Activated B cell treated with CpG ODN at 0.5 μM for 24 hours (primary cell): ENCODE data around the gene PARP9. TPM values are rescaled to one million over a fixed set of nuclear protein-coding genes. Genes with fewer than 3 reads are reported as not detected.
A peak's percentile ranks its signal among the peaks of the same experiment; 100 is the strongest.

Experiments used
- ATAC-seq: fragments of 200-7000 bp; cut with Tn5 transposase; one replicate; pipeline ENCODE4 v1.10.0; 2021; ENCODE audit warnings: low read depth, mild to moderate bottlenecking, moderate library complexity
- CTCF ChIA-PET: fragments of 350-600 bp; sonication (Branson Sonifier 250); formaldehyde crosslinking; loops from one replicate; lab custom pipeline; 2021; ENCODE audit warnings: antibody characterized with exemption; lab: Charles Lee
- POLR2A ChIA-PET: fragments of 350-600 bp; sonication (Branson Sonifier 250); formaldehyde crosslinking; loops from one replicate; lab custom pipeline; 2021; ENCODE audit warnings: antibody characterized with exemption; lab: Charles Lee
- DNase-seq: peaks from one replicate; pipeline ENCODE4 v3.0.0; 2022
- H3K27ac Mint-ChIP-seq: one replicate; pipeline ENCODE4 v1.8.0; 2020; ENCODE audit warnings: mixed read lengths
- H3K27me3 Mint-ChIP-seq: one replicate; pipeline ENCODE4 v1.8.0; 2021; ENCODE audit warnings: mixed read lengths
- H3K36me3 Mint-ChIP-seq: one replicate; pipeline ENCODE4 v1.8.0; 2021; ENCODE audit warnings: low read depth, mixed read lengths
- H3K4me1 Mint-ChIP-seq: one replicate; pipeline ENCODE4 v1.8.0; 2021; ENCODE audit warnings: mixed read lengths
- H3K4me3 Mint-ChIP-seq: one replicate; pipeline ENCODE4 v1.8.0; 2020; ENCODE audit warnings: mild to moderate bottlenecking, mixed read lengths
- H3K9me3 Mint-ChIP-seq: one replicate; pipeline ENCODE4 v1.8.0; 2020; ENCODE audit warnings: mixed read lengths
- intact Hi-C: fragments of 100-400 bp; cut with micrococcal nuclease; formaldehyde crosslinking; loops from one replicate; pipeline ENCODE4 v1.15.1; 2024
- total RNA-seq: library from RNA; stranded (reverse); gene quantifications from 2 replicates; pipeline ENCODE4 v1.2.3, GENCODE V29; 2022
- TF ChIP-seq, protein P1 (sequence below): fragments of 200-600 bp; IDR thresholded peaks from one replicate; pipeline ENCODE4 v1.8.0; 2022; ENCODE audit warnings: antibody characterized with exemption, mild to moderate bottlenecking

The PARP9 gene
- total RNA-seq, 1 donor from 2014 or later, result 50.8 TPM

DNA sequence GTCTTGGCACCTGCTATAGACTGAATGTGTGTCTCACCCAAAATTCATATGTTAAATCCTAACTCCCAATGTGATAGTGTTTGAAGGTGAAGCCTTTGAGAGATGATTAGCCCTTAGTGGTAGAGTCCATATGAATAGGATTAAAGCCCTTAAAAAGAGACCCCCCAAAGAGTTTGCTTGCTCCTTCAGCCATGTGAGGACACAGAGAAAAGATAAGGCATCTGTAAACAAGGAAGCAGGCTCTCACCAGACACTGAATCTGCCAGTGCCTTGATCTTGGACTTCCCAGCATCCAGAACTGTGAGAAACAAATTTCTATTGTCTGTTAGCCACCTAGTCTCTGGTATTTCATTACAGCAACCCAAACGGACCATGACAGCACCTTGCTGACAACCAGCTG, 65.9 kb downstream of the PARP9 start:
- H3K4me1 Mint-ChIP-seq, result peaks cover 36% of the 10 kb centered on the region
- ChIA-PET CTCF (no interaction called here), POLR2A (interaction anchor here (1.8 kb wide), 1 partner anchor 114 kb away, joined by 4 read pairs; the partner anchor contains the start of gene FAM162A)
- H3K27ac Mint-ChIP-seq, result peak overlapping the region; percentile 46
- DNase-seq (no peak), ATAC-seq (no peak)
- H3K36me3 Mint-ChIP-seq, result peaks cover 33% of the 10 kb centered on the region
- intact Hi-C loops, result no loop called here
- no peak overlapping the region for H3K4me3 Mint-ChIP-seq
- H3K9me3 Mint-ChIP-seq, result no peaks in the 10 kb centered on the region
- TF ChIP-seq, protein P1, sequence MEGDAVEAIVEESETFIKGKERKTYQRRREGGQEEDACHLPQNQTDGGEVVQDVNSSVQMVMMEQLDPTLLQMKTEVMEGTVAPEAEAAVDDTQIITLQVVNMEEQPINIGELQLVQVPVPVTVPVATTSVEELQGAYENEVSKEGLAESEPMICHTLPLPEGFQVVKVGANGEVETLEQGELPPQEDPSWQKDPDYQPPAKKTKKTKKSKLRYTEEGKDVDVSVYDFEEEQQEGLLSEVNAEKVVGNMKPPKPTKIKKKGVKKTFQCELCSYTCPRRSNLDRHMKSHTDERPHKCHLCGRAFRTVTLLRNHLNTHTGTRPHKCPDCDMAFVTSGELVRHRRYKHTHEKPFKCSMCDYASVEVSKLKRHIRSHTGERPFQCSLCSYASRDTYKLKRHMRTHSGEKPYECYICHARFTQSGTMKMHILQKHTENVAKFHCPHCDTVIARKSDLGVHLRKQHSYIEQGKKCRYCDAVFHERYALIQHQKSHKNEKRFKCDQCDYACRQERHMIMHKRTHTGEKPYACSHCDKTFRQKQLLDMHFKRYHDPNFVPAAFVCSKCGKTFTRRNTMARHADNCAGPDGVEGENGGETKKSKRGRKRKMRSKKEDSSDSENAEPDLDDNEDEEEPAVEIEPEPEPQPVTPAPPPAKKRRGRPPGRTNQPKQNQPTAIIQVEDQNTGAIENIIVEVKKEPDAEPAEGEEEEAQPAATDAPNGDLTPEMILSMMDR, result no peak
- H3K27me3 Mint-ChIP-seq, result no peaks in the 10 kb centered on the region

- TF ChIP-seq, protein P1, result no peak
- POLR2A ChIA-PET, result interaction anchor here (1.8 kb wide), 1 partner anchor 113 kb away, joined by 4 read pairs; the partner anchor contains the start of gene FAM162A
- intact Hi-C loops, result loop anchor here (2.0 kb wide), 1 partner anchor 17 kb away; the partner anchor contains the start of gene KPNA1
- Mint-ChIP-seq H3K9me3 (no peaks in the 10 kb centered on the region), H3K4me3 (no peak overlapping the region), H3K36me3 (peaks cover 38% of the 10 kb centered on the region), H3K4me1 (peaks cover 31% of the 10 kb centered on the region), H3K27ac (peak overlapping the region; percentile 46), H3K27me3 (no peaks in the 10 kb centered on the region)
- CTCF ChIA-PET, result no interaction called here
- peak; percentile 92 for ATAC-seq
- no peak for DNase-seq
These were observed 66.7 kb downstream of the PARP9 start for GRCh38 chr3:122497425-122497824.

DNA sequence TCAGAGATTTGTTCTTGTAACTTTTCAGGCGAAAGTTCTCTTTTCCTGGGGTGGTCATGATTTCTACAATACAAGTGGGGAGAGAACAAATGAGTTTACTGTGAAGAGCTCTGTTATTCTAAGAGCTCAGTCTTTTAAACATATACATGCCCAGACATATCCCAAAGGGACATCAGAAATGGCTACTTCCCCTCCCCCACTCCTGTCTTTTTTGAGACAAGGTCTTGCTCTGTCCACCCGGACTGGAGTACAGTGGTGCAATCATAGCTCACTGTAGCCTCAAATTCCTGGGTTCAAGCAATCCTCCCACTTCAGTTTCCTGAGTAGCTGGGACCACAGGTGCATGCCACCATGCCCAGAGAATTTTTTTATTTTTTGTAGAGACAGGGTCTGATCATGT, 67.6 kb downstream of the PARP9 start:
- intact Hi-C loops, result loop anchor here (2.0 kb wide), 1 partner anchor 18 kb away; the partner anchor contains the start of gene KPNA1
- Mint-ChIP-seq H3K36me3 (peaks cover 42% of the 10 kb centered on the region), H3K27me3 (no peaks in the 10 kb centered on the region), H3K4me1 (peaks cover 23% of the 10 kb centered on the region), H3K27ac (no peak overlapping the region), H3K4me3 (no peak overlapping the region), H3K9me3 (no peaks in the 10 kb centered on the region)
- TF ChIP-seq, protein P1, result no peak
- DNase-seq (no peak), ATAC-seq (no peak)
- CTCF ChIA-PET, result no interaction called here
- POLR2A ChIA-PET, result no interaction called here

DNA sequence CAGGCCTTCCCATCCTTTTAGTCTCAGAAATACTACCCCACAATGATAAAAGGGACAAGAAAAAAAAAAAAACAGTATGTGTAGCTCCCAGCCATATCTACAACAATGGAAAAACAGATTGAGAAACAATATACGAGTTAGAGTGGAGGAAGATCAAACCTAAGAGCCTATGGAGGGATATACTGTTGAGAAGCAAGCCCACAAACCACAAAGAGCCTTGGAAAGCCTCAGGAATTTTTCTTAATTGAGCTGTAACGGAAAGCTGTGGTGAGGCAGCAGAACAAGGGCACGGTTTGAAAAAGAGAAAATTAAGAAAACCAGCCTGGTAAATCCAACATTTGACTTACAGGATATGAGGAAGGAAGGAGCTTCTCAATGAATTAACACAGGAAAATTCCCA, 70.8 kb downstream of the PARP9 start:
- Mint-ChIP-seq H3K4me3 (no peak overlapping the region), H3K4me1 (peaks cover 10% of the 10 kb centered on the region), H3K9me3 (no peaks in the 10 kb centered on the region), H3K27ac (no peak overlapping the region), H3K36me3 (peaks cover 61% of the 10 kb centered on the region), H3K27me3 (no peaks in the 10 kb centered on the region)
- intact Hi-C loops, result no loop called here
- TF ChIP-seq, protein P1, result no peak
- ChIA-PET POLR2A (interaction anchor here (1.2 kb wide), 1 partner anchor 22 kb away, joined by 5 read pairs; the partner anchor contains the start of gene KPNA1), CTCF (no interaction called here)
- no peak for ATAC-seq
- DNase-seq, result no peak

- ChIA-PET CTCF (interaction anchor here (0.5 kb wide), 1 partner anchor 77 kb away, joined by 3 read pairs; no protein-coding TSS in a partner anchor), POLR2A (interaction anchor here (0.5 kb wide), 1 partner anchor 541 kb away, joined by 7 read pairs; no protein-coding TSS in a partner anchor)
- H3K27me3 Mint-ChIP-seq, result no peaks in the 10 kb centered on the region
- intact Hi-C loops, result no loop called here
- peaks cover 2% of the 10 kb centered on the region for H3K4me1 Mint-ChIP-seq
- H3K4me3 Mint-ChIP-seq, result no peak overlapping the region
- ATAC-seq (no peak), DNase-seq (no peak)
- H3K9me3 Mint-ChIP-seq, result no peaks in the 10 kb centered on the region
- H3K36me3 Mint-ChIP-seq, result peaks cover 51% of the 10 kb centered on the region
- no peak overlapping the region for H3K27ac Mint-ChIP-seq
- TF ChIP-seq, protein P1, result no peak
These were observed 75.7 kb downstream of the PARP9 start for GRCh38 chr3:122488262-122488973.
